ENCODE measurements around the gene MAN1A1.
A peak's percentile ranks its signal among the peaks of the same experiment; 100 is the strongest.
"Not testable (repeated sequence)": the region's sequence is repeated elsewhere in the genome, so short reads cannot be mapped to it uniquely, and the experiment has no call there.

MAN1A1 gene

GRCh38 chr6:119171088-119171841 is 178.3 kb downstream of the MAN1A1 start:
- no peak for DNase-seq (ENCODE audit: low read depth in 2 of 2)

- no peak for DNase-seq (ENCODE audit: low read depth in 2 of 2)
Observed at GRCh38 chr6:119170447-119171087, 179.0 kb downstream of the MAN1A1 start.

GRCh38 chr6:119170103-119170446 is 179.5 kb downstream of the MAN1A1 start:
- no peak for DNase-seq (ENCODE audit: low read depth in 2 of 2)

- DNase-seq (ENCODE audit: low read depth in 2 of 2), result not testable (repeated sequence)
Observed at GRCh38 chr6:119169355-119169754, 180.2 kb downstream of the MAN1A1 start.

- no peak for DNase-seq (ENCODE audit: low read depth in 2 of 2)
Observed at GRCh38 chr6:119166024-119166784, 183.4 kb downstream of the MAN1A1 start.

GRCh38 chr6:119163006-119163405 is 186.6 kb downstream of the MAN1A1 start:
- no peak for DNase-seq (ENCODE audit: low read depth in 2 of 2)

GRCh38 chr6:119162134-119162775 is 187.3 kb downstream of the MAN1A1 start:
- DNase-seq (ENCODE audit: low read depth in 2 of 2), result no peak

- DNase-seq (ENCODE audit: low read depth in 2 of 2), result no peak
Observed at GRCh38 chr6:119161438-119161837, 188.1 kb downstream of the MAN1A1 start.

GRCh38 chr6:119160911-119161310 is 188.7 kb downstream of the MAN1A1 start:
- no peak for DNase-seq (ENCODE audit: low read depth in 2 of 2)

GRCh38 chr6:119158057-119158848 is 191.3 kb downstream of the MAN1A1 start:
- peak in 1 of 2 experiments; percentile 41 for DNase-seq (ENCODE audit: low read depth in 2 of 2)

- no peak for DNase-seq (ENCODE audit: low read depth in 2 of 2)
Observed at GRCh38 chr6:119157506-119157815, 192.1 kb downstream of the MAN1A1 start.

- DNase-seq (ENCODE audit: low read depth in 2 of 2), result no peak
Observed at GRCh38 chr6:119156757-119157505, 192.6 kb downstream of the MAN1A1 start.

GRCh38 chr6:119156082-119156481 is 193.5 kb downstream of the MAN1A1 start:
- DNase-seq (ENCODE audit: low read depth in 2 of 2), result not testable (repeated sequence)

- DNase-seq (ENCODE audit: low read depth in 2 of 2), result no peak
Observed at GRCh38 chr6:119152187-119152586, 197.4 kb downstream of the MAN1A1 start.

- no peak for DNase-seq (ENCODE audit: low read depth in 2 of 2)
Observed at GRCh38 chr6:119148825-119149525, 200.6 kb downstream of the MAN1A1 start.

GRCh38 chr6:119148098-119148824 is 201.3 kb downstream of the MAN1A1 start:
- DNase-seq (ENCODE audit: low read depth in 2 of 2), result peak; percentile 73 to 74

GRCh38 chr6:119147101-119148053 is 202.2 kb downstream of the MAN1A1 start:
- DNase-seq (ENCODE audit: low read depth in 2 of 2), result peak; percentile 89 to 90

GRCh38 chr6:119145111-119145510 is 204.4 kb downstream of the MAN1A1 start:
- DNase-seq (ENCODE audit: low read depth in 2 of 2), result no peak
